Cardiac septum (tissue), 1 donor: ENCODE data around the gene KTI12. TPM values are rescaled to one million over a fixed set of nuclear protein-coding genes. Genes with fewer than 3 reads are reported as not detected.

Experiments used
- DNase-seq: peaks from one replicate; pipeline ENCODE4 v3.0.0-alpha.2; 2020; ENCODE audit warnings: low spot score
- intact Hi-C: fragments of 100-400 bp; cut with DNase I; formaldehyde crosslinking; loops from one replicate; pipeline ENCODE4 v1.14.0; 2022
- total RNA-seq: library from RNA; stranded (reverse); fragmentation: NEBNext Ultra II Directional; extraction: Animal tissue kit (Norgen Biotek cat#: 25700); gene quantifications from one replicate; pipeline ENCODE4 v1.2.1, GENCODE V29; 2021
- donor health status: DM: no; HTN: no; CAD: no.

Gene KTI12
- total RNA-seq, 1 donor from 2014 or later: 3.9 TPM

GRCh38 chr1:51998701-51999100 lies 34.9 kb downstream of the KTI12 start:
- no peak for DNase-seq
- intact Hi-C loops: no loop called here

GRCh38 chr1:51997974-51998382 lies 35.6 kb downstream of the KTI12 start:
- intact Hi-C loops: no loop called here
- DNase-seq: no peak

- intact Hi-C loops: no loop called here
- no peak for DNase-seq
Observed at GRCh38 chr1:51990478-51990965, 43.1 kb downstream of the KTI12 start, which contains the start of gene RAB3B. RAB3B (minus strand) TSS chr1:51990700; CDS start chr1:51977117, 13,583 bp downstream.

GRCh38 chr1:51989582-51990477 lies 43.8 kb downstream of the KTI12 start:
- intact Hi-C loops: no loop called here
- DNase-seq: no peak

GRCh38 chr1:51988254-51988653 lies 45.4 kb downstream of the KTI12 start:
- intact Hi-C loops: no loop called here
- DNase-seq: no peak

- DNase-seq: no peak
- intact Hi-C loops: no loop called here
Observed at GRCh38 chr1:51986718-51987117, 46.9 kb downstream of the KTI12 start.

GRCh38 chr1:51982161-51982560 lies 51.4 kb downstream of the KTI12 start:
- intact Hi-C loops: no loop called here
- DNase-seq: no peak

Other genes with a start within 250 kb of the KTI12 start
- 111 TPM for gene NRDC, start 155.1 kb downstream of the KTI12 start, total RNA-seq
- gene RAB3B, start 43.1 kb downstream of the KTI12 start, total RNA-seq: not detected
- 22.0 TPM for gene TXNDC12, start 21.4 kb upstream of the KTI12 start, total RNA-seq
- gene BTF3L4, start 22.5 kb upstream of the KTI12 start, total RNA-seq: 33.5 TPM
- 15.5 TPM for gene ZFYVE9, start 108.3 kb upstream of the KTI12 start, total RNA-seq